Stomach (tissue), 9 donors: Measurements from ENCODE around the gene FOXN3. TPM values are rescaled to one million over a fixed set of nuclear protein-coding genes. Genes with fewer than 3 reads are reported as not detected.

Experiments used
- DNase-seq, 2 donors: peaks; one replicate each; pipeline versions ENCODE4 v3.0.0 to v3.0.0-alpha.2; 2013 to 2019
- H3K27ac ChIP-seq, 5 donors: fragments of 200-600 bp in 4 of 5; sonication (generic) in 4 of 5; one replicate each; pipeline ENCODE4 v1.5.1; 2013 to 2019; ENCODE audit warnings: mild to moderate bottlenecking in 1 of 5, moderate library complexity in 1 of 5
- H3K27me3 ChIP-seq, 3 donors: fragments of 200-600 bp; sonication (generic); one replicate each; pipeline ENCODE4 v1.5.1; 2017 to 2019; ENCODE audit warnings: mixed run types in 1 of 3
- H3K36me3 ChIP-seq, 4 donors: fragments of 200-600 bp; sonication (generic); 1 replicate in 3 of 4; 2 replicates in 1 of 4; pipeline ENCODE4 v1.5.1; 2016 to 2019
- H3K4me1 ChIP-seq, 4 donors: fragments of 200-600 bp; sonication (generic); one replicate each; pipeline ENCODE4 v1.5.1; 2016 to 2019
- H3K4me3 ChIP-seq, 4 donors: fragments of 200-600 bp; sonication (generic) in 3 of 4; one replicate each; pipeline ENCODE4 v1.5.1; 2016 to 2019; ENCODE audit warnings: mild to moderate bottlenecking in 1 of 4
- H3K9me3 ChIP-seq, 4 donors: fragments of 200-600 bp; sonication (generic); one replicate each; pipeline ENCODE4 v1.5.1; 2016 to 2019
- CTCF ChIP-seq, 7 experiments: fragments of 450-650 bp in 4 of 7; fragments of 200-600 bp in 3 of 7; sonication (generic) in 3 of 7; IDR thresholded peaks; one replicate each; pipeline ENCODE4 v1.5.1; 2016 to 2019; ENCODE audit warnings: antibody characterized with exemption in 7 of 7, control low read depth in 2 of 7, mild to moderate bottlenecking in 1 of 7
- EP300 ChIP-seq: sonication (generic); formaldehyde crosslinking; IDR thresholded peaks from one replicate; pipeline ENCODE4 v1.6.1; 2017; ENCODE audit warnings: antibody characterized with exemption
- POLR2A ChIP-seq, 4 donors: fragments of 450-650 bp; IDR thresholded peaks; one replicate each; pipeline ENCODE4 v1.6.1; 2016; ENCODE audit warnings: antibody characterized with exemption in 4 of 4, control low read depth in 2 of 4, mild to moderate bottlenecking in 1 of 4, moderate library complexity in 1 of 4
- POLR2AphosphoS5 ChIP-seq, 3 donors: sonication (generic); formaldehyde crosslinking; IDR thresholded peaks; one replicate each; pipeline ENCODE4 v1.6.1; 2016; ENCODE audit warnings: antibody characterized with exemption in 3 of 3
- WGBS, 5 donors: extraction: QIAGEN DNeasy Blood & Tissue Kit in 3 of 5; methylation state at CpG; one replicate each; pipeline versions ENCODE4 v1.1.5 to v1.1.7; 2013 to 2018; 5-methylcytosine and 5-hydroxymethylcytosine counted together
- intact Hi-C: fragments of 100-400 bp; cut with DNase I; formaldehyde crosslinking; loops from one replicate; pipeline ENCODE4 v1.15.1; 2023; ENCODE audit warnings: low total_unique reads
- polyA plus RNA-seq, 3 donors: library from polyadenylated mRNA; stranded (reverse); fragments of 200-250 nt; gene quantifications; one replicate each; pipeline ENCODE4 v1.2.3, GENCODE V29; 2013
- total RNA-seq, 5 donors: library from RNA; depleted of rRNA; stranded (reverse); fragments of >200 nt; gene quantifications; one replicate each; pipeline versions ENCODE4 v1.1.0 to v1.2.3, GENCODE V29; 2014 to 2016
- donor health status: healthy with polysubstance abuse.
- donor health status: Bipolar disorder and iron deficiency.
- donor health status: healthy.

The FOXN3 gene
- total and polyA plus RNA-seq, 8 donors, result 12.5 to 126 (median 56.6) TPM

GRCh38 chr14:89374908-89375307 lies 42.1 kb downstream of the FOXN3 start:
- H3K4me1 ChIP-seq, result peaks cover 9 to 32% (median 26%) of the 10 kb centered on the region in 4 donors
- H3K36me3 ChIP-seq, result no peaks in the 10 kb centered on the region
- no peaks in the 10 kb centered on the region for H3K27me3 ChIP-seq
- H3K9me3 ChIP-seq, result no peaks in the 10 kb centered on the region
- no peak overlapping the region for H3K4me3 ChIP-seq
- intact Hi-C loops, result no loop called here
- WGBS, 5 donors, result 84 to 94% (median 88%) methylated on average over 3 of the region's 3 CpGs
- TF ChIP-seq POLR2A (IDR thresholded peaks at IDR 0.05) (no peak), EP300 (no peak), CTCF (IDR thresholded peaks at IDR 0.05) (no peak), POLR2AphosphoS5 (IDR thresholded peaks at IDR 0.05) (no peak)
- H3K27ac ChIP-seq, result no peak overlapping the region
- no peak for DNase-seq

- TF ChIP-seq POLR2A (IDR thresholded peaks at IDR 0.05) (no peak), EP300 (no peak), CTCF (IDR thresholded peaks at IDR 0.05) (no peak)
- intact Hi-C loops, result no loop called here
- no peak overlapping the region for H3K27ac ChIP-seq
- no peak overlapping the region for H3K4me3 ChIP-seq
- no peaks in the 10 kb centered on the region for H3K27me3 ChIP-seq
- no peaks in the 10 kb centered on the region for H3K9me3 ChIP-seq
- H3K4me1 ChIP-seq, result peaks cover 27 to 49% (median 35%) of the 10 kb centered on the region in 4 donors
- DNase-seq, result no peak
- WGBS, 5 donors, result 77 to 97% (median 90%) methylated on average over 2 of the region's 2 CpGs
- H3K36me3 ChIP-seq, result no peaks in the 10 kb centered on the region
Measured at GRCh38 chr14:89373185-89373584, 43.8 kb downstream of the FOXN3 start.

DNA sequence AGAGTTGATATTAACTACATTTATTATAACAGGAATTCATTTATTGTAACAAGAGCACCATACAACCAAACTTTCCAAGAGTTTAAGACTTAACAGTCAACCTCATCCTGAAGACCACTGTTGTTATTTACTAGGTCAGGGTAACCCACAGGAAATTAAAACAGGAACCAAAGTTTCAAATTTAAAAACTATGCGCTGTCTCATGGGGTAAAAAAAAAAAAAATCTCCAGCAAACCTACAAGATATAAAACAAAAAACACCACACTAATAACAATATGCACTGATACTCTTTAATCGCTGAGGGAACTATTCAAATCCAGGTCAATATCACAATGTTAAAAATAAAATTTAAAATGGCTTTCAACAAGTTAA lies 44.5 kb downstream of the FOXN3 start:
- intact Hi-C loops, result no loop called here
- Histone ChIP-seq H3K36me3 (no peaks in the 10 kb centered on the region), H3K4me1 (peaks cover 34 to 56% (median 42%) of the 10 kb centered on the region in 4 donors), H3K9me3 (no peaks in the 10 kb centered on the region), H3K27me3 (no peaks in the 10 kb centered on the region), H3K4me3 (no peak overlapping the region), H3K27ac (no peak overlapping the region)
- TF ChIP-seq POLR2A (IDR thresholded peaks at IDR 0.05) (no peak), EP300 (no peak), POLR2AphosphoS5 (IDR thresholded peaks at IDR 0.05) (no peak), CTCF (IDR thresholded peaks at IDR 0.05) (no peak)
- 79 to 92% (median 91%) methylated on average over 2 of the region's 2 CpGs for WGBS, 5 donors
- DNase-seq, result no peak

GRCh38 chr14:89371585-89372511 lies 45.2 kb downstream of the FOXN3 start:
- H3K27ac ChIP-seq, result peak overlapping the region in 1 of 5 donors; percentile 44
- H3K36me3 ChIP-seq, result no peaks in the 10 kb centered on the region
- no peak for TF ChIP-seq POLR2AphosphoS5 (IDR thresholded peaks at IDR 0.05)
- no peak for TF ChIP-seq CTCF (IDR thresholded peaks at IDR 0.05)
- no peak for TF ChIP-seq POLR2A (IDR thresholded peaks at IDR 0.05)
- no peak for TF ChIP-seq EP300
- DNase-seq, result no peak
- H3K27me3 ChIP-seq, result no peaks in the 10 kb centered on the region
- H3K4me3 ChIP-seq, result no peak overlapping the region
- 81 to 89% (median 83%) methylated on average over 10 of the region's 10 CpGs for WGBS, 5 donors
- intact Hi-C loops, result no loop called here
- H3K4me1 ChIP-seq, result peaks cover 40 to 62% (median 48%) of the 10 kb centered on the region in 4 donors
- H3K9me3 ChIP-seq, result no peaks in the 10 kb centered on the region
